Sigmoid colon (tissue), 7 donors: ENCODE measurements around the gene FN3KRP. TPM values are rescaled to one million over a fixed set of nuclear protein-coding genes. Genes with fewer than 3 reads are reported as not detected.

ENCODE experiments used
- DNase-seq: peaks from one replicate; pipeline ENCODE4 v3.0.0-alpha.2; 2019
- H3K27ac ChIP-seq, 4 donors: fragments of 200-600 bp; sonication (generic); one replicate each; pipeline ENCODE4 v1.5.1; 2016 to 2019; ENCODE audit warnings: mild to moderate bottlenecking in 1 of 4
- H3K27me3 ChIP-seq, 3 donors: fragments of 200-600 bp; sonication (generic); one replicate each; pipeline ENCODE4 v1.5.1; 2019; ENCODE audit warnings: mild to moderate bottlenecking in 1 of 3
- H3K36me3 ChIP-seq, 4 donors: fragments of 200-600 bp; sonication (generic); one replicate each; pipeline ENCODE4 v1.5.1; 2016 to 2019
- H3K4me1 ChIP-seq, 4 donors: fragments of 200-600 bp; sonication (generic); one replicate each; pipeline ENCODE4 v1.5.1; 2017 to 2019
- H3K4me3 ChIP-seq, 4 donors: fragments of 200-600 bp; sonication (generic); one replicate each; pipeline ENCODE4 v1.5.1; 2017 to 2019; ENCODE audit warnings: mild to moderate bottlenecking in 2 of 4, moderate library complexity in 1 of 4
- H3K9me3 ChIP-seq, 4 donors: fragments of 200-600 bp in 3 of 4; sonication (generic) in 3 of 4; one replicate each; pipeline versions ENCODE4 v1.5.1 to v1.6.1; 2013 to 2019
- EP300 ChIP-seq, 4 donors: sonication (generic); formaldehyde crosslinking; IDR thresholded peaks; one replicate each; pipeline ENCODE4 v1.6.1; 2017; ENCODE audit warnings: antibody characterized with exemption in 4 of 4
- POLR2A ChIP-seq, 2 donors: fragments of 450-650 bp; IDR thresholded peaks; one replicate each; pipeline ENCODE4 v1.6.1; 2016; ENCODE audit warnings: antibody characterized with exemption in 2 of 2, mild to moderate bottlenecking in 2 of 2, moderate library complexity in 2 of 2
- POLR2AphosphoS5 ChIP-seq, 4 donors: sonication (generic); formaldehyde crosslinking; IDR thresholded peaks; one replicate each; pipeline ENCODE4 v1.6.1; 2017; ENCODE audit warnings: antibody characterized with exemption in 4 of 4
- WGBS, 2 donors: extraction: QIAGEN DNeasy Blood & Tissue Kit; methylation state at CpG; one replicate each; pipeline ENCODE4 v1.1.7; 2013; 5-methylcytosine and 5-hydroxymethylcytosine counted together
- intact Hi-C: fragments of 100-400 bp; cut with DNase I; formaldehyde crosslinking; loops from one replicate; pipeline ENCODE4 v1.15.1; 2023
- polyA plus RNA-seq, 3 donors: library from polyadenylated mRNA; stranded (reverse); fragments of 200-250 nt; gene quantifications; one replicate each; pipeline ENCODE4 v1.2.3, GENCODE V29; 2013
- total RNA-seq, 4 donors: library from RNA; depleted of rRNA; stranded (reverse); fragments of >200 nt; gene quantifications; one replicate each; pipeline ENCODE4 v1.1.0, GENCODE V29; 2016
- TF ChIP-seq, protein P1 (sequence below), 4 experiments: fragments of 450-650 bp in 3 of 4; fragments of 200-600 bp in 1 of 4; IDR thresholded peaks; one replicate each; pipeline ENCODE4 v1.5.1; 2016 to 2019; ENCODE audit warnings: antibody characterized with exemption in 4 of 4, mild to moderate bottlenecking in 3 of 4, moderate library complexity in 2 of 4
- donor health status: healthy with polysubstance abuse.
- donor health status: Bipolar disorder and iron deficiency.
- donor health status: healthy.

Gene FN3KRP
- total and polyA plus RNA-seq, 7 donors: 8.1 to 36.1 (median 18.0) TPM

DNA sequence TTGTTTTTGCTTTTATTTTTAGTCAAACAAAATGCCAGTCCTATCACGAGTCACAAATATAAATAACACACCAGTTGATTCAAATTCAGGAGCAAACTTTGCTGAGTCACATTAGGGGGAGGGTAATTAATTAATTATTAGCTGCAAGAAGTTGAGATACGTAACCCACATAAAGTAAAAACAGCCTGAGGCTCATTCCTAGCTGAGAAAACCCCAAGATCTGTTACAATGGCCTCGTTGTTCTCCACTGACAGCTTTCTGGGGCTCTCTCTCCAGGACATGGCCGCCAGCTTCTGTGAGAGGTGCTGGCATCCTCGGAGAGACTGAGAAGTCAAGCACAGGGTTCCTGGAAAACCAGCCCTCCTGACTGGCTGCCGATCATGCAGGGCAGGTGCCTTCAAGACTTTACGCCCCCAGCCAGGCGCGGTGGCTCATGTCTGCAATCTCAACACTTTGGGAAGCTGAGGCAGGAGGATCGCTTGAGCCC lies 29.1 kb upstream of the FN3KRP start:
- DNase-seq: no peak
- H3K27ac ChIP-seq: no peak overlapping the region
- intact Hi-C loops: no loop called here

GRCh38 chr17:82687871-82688270 lies 28.6 kb upstream of the FN3KRP start:
- Histone ChIP-seq H3K27me3 (no peaks in the 10 kb centered on the region), H3K4me1 (no peaks in the 10 kb centered on the region), H3K27ac (no peak overlapping the region), H3K36me3 (peaks cover 0 to 6% (median 0%) of the 10 kb centered on the region in 4 donors), H3K4me3 (no peak overlapping the region), H3K9me3 (no peaks in the 10 kb centered on the region)
- TF ChIP-seq, protein P1, sequence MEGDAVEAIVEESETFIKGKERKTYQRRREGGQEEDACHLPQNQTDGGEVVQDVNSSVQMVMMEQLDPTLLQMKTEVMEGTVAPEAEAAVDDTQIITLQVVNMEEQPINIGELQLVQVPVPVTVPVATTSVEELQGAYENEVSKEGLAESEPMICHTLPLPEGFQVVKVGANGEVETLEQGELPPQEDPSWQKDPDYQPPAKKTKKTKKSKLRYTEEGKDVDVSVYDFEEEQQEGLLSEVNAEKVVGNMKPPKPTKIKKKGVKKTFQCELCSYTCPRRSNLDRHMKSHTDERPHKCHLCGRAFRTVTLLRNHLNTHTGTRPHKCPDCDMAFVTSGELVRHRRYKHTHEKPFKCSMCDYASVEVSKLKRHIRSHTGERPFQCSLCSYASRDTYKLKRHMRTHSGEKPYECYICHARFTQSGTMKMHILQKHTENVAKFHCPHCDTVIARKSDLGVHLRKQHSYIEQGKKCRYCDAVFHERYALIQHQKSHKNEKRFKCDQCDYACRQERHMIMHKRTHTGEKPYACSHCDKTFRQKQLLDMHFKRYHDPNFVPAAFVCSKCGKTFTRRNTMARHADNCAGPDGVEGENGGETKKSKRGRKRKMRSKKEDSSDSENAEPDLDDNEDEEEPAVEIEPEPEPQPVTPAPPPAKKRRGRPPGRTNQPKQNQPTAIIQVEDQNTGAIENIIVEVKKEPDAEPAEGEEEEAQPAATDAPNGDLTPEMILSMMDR (IDR thresholded peaks at IDR 0.05): no peak
- TF ChIP-seq POLR2A (IDR thresholded peaks at IDR 0.05): no peak
- no peak for TF ChIP-seq POLR2AphosphoS5 (IDR thresholded peaks at IDR 0.05)
- DNase-seq: no peak
- WGBS, 2 donors: 92 to 93% methylated on average over 9 of the region's 9 CpGs
- intact Hi-C loops: no loop called here

More for the DNA sequence above, 29.1 kb upstream of the FN3KRP start:
- TF ChIP-seq POLR2AphosphoS5 (IDR thresholded peaks at IDR 0.05) (no peak), POLR2A (IDR thresholded peaks at IDR 0.05) (no peak), EP300 (IDR thresholded peaks at IDR 0.05) (no peak)
- TF ChIP-seq, protein P1 (IDR thresholded peaks at IDR 0.05): no peak
- WGBS, 2 donors: 85 to 90% methylated on average over 10 of the region's 10 CpGs
- no peaks in the 10 kb centered on the region for H3K4me1 ChIP-seq
- peaks cover 0 to 6% (median 0%) of the 10 kb centered on the region in 4 donors for H3K36me3 ChIP-seq
- no peaks in the 10 kb centered on the region for H3K9me3 ChIP-seq
- H3K4me3 ChIP-seq: no peak overlapping the region
- H3K27me3 ChIP-seq: no peaks in the 10 kb centered on the region

DNA sequence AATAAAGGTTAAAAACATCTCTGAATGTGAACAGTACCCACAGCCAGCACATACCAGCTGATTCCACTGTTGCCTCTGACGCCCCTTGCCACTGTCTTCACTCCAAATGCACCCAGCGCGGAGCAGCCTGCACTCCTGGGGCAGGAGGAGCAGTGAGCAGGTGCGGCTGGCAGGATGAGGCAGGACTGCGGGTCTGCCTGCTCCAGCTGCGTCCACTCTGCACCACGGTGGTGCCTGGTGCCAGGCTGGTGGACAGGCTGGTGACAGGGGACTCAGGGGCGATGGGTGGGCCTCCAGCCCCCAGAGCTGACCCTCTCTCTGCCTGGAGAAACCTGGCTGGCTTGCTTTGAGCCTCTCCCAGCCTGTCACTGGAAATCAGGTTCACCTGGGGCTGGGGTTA lies 27.4 kb upstream of the FN3KRP start:
- Histone ChIP-seq H3K36me3 (peaks cover 0 to 6% (median 0%) of the 10 kb centered on the region in 4 donors), H3K9me3 (no peaks in the 10 kb centered on the region), H3K27me3 (no peaks in the 10 kb centered on the region), H3K4me3 (no peak overlapping the region), H3K4me1 (no peaks in the 10 kb centered on the region), H3K27ac (no peak overlapping the region)
- 73 to 87% methylated on average over 8 of the region's 8 CpGs for WGBS, 2 donors
- no peak for DNase-seq
- intact Hi-C loops: no loop called here
- TF ChIP-seq, protein P1 (IDR thresholded peaks at IDR 0.05): no peak
- TF ChIP-seq POLR2AphosphoS5 (IDR thresholded peaks at IDR 0.05): no peak
- no peak for TF ChIP-seq POLR2A (IDR thresholded peaks at IDR 0.05)
- no peak for TF ChIP-seq EP300 (IDR thresholded peaks at IDR 0.05)

- Histone ChIP-seq H3K4me3 (no peak overlapping the region), H3K9me3 (peaks cover 0 to 2% (median 0%) of the 10 kb centered on the region in 4 donors), H3K27me3 (no peaks in the 10 kb centered on the region), H3K27ac (no peak overlapping the region), H3K4me1 (no peaks in the 10 kb centered on the region), H3K36me3 (peaks cover 0 to 6% (median 0%) of the 10 kb centered on the region in 4 donors)
- TF ChIP-seq POLR2A (IDR thresholded peaks at IDR 0.05): no peak
- TF ChIP-seq, protein P1 (IDR thresholded peaks at IDR 0.05): no peak
- no peak for TF ChIP-seq EP300 (IDR thresholded peaks at IDR 0.05)
- no peak for TF ChIP-seq POLR2AphosphoS5 (IDR thresholded peaks at IDR 0.05)
- no peak for DNase-seq
- 40 to 79% methylated on average over 18 of the region's 18 CpGs for WGBS, 2 donors
- intact Hi-C loops: no loop called here
These were observed 25.6 kb upstream of the FN3KRP start for GRCh38 chr17:82690786-82691489.
